Measurements from ENCODE around the gene FAM89A.
"Not testable (repeated sequence)": the region's sequence is repeated elsewhere in the genome, so short reads cannot be mapped to it uniquely, and the experiment has no call there.

Gene FAM89A

GRCh38 chr1:231057410-231057809 lies 17.4 kb upstream of the FAM89A start:
- no peak overlapping the region for H3K4me3 ChIP-seq (ENCODE audit: low read depth, low read length)
- TF ChIP-seq, protein P1, sequence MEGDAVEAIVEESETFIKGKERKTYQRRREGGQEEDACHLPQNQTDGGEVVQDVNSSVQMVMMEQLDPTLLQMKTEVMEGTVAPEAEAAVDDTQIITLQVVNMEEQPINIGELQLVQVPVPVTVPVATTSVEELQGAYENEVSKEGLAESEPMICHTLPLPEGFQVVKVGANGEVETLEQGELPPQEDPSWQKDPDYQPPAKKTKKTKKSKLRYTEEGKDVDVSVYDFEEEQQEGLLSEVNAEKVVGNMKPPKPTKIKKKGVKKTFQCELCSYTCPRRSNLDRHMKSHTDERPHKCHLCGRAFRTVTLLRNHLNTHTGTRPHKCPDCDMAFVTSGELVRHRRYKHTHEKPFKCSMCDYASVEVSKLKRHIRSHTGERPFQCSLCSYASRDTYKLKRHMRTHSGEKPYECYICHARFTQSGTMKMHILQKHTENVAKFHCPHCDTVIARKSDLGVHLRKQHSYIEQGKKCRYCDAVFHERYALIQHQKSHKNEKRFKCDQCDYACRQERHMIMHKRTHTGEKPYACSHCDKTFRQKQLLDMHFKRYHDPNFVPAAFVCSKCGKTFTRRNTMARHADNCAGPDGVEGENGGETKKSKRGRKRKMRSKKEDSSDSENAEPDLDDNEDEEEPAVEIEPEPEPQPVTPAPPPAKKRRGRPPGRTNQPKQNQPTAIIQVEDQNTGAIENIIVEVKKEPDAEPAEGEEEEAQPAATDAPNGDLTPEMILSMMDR (IDR thresholded peaks at IDR 0.05; ENCODE audit: low read depth, low read length) = no peak

DNA sequence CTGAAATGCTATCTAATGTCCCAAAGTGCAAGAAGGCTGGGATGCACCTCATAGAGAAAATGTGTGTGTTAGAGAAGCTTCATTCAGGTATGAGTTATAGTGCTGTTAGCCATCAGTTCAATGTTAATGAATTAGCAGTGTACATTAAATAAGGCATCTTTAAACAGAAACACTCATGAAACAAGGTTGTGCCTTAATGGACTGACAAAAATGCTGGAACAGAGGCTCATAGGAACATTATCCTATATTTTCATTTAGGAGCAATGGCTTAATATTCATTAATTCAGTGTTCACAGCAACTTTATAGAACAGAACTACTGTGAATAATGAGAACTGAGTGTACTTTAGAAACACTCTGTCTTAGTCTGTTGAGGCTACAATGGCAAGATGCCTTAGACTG lies 15.2 kb upstream of the FAM89A start:
- no peak overlapping the region for H3K4me3 ChIP-seq (ENCODE audit: low read depth, low read length)
- TF ChIP-seq, protein P1 (IDR thresholded peaks at IDR 0.05; ENCODE audit: low read depth, low read length) = no peak

- TF ChIP-seq, protein P1 (IDR thresholded peaks at IDR 0.05; ENCODE audit: low read depth, low read length) = no peak
These were observed 13.6 kb upstream of the FAM89A start for GRCh38 chr1:231053493-231054162.

GRCh38 chr1:231052777-231053176 lies 12.7 kb upstream of the FAM89A start:
- TF ChIP-seq, protein P1 (IDR thresholded peaks at IDR 0.05; ENCODE audit: low read depth, low read length) = no peak
- H3K4me3 ChIP-seq (ENCODE audit: low read depth, low read length) = no peak overlapping the region

More at GRCh38 chr1:231053493-231054162, 13.6 kb upstream of the FAM89A start:
- H3K4me3 ChIP-seq (ENCODE audit: low read depth, low read length) = peak overlapping the region; percentile 20

- H3K4me3 ChIP-seq (ENCODE audit: low read depth, low read length) = not testable (repeated sequence)
These were observed 10.9 kb upstream of the FAM89A start for GRCh38 chr1:231050932-231051331.

DNA sequence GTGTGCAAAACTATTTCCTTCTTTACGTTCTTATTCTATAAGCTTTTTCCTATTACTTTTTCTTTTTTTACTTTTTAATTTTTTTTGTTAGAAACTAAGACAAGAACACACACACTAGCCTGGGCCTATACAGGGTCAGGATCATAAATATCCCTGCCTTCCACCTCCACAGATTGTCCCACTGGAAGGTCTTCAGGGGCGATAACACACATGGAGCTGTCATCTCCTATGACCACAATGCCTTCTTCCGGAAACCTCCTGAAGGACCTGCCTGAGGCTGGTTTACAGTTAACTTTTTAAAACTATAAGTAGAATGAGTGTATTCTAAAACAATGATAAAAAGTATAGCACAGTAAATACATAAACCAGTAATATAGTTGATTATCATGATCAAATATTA lies 10.3 kb upstream of the FAM89A start:
- TF ChIP-seq, protein P1 (IDR thresholded peaks at IDR 0.05; ENCODE audit: low read depth, low read length) = no peak
- H3K4me3 ChIP-seq (ENCODE audit: low read depth, low read length) = no peak overlapping the region

DNA sequence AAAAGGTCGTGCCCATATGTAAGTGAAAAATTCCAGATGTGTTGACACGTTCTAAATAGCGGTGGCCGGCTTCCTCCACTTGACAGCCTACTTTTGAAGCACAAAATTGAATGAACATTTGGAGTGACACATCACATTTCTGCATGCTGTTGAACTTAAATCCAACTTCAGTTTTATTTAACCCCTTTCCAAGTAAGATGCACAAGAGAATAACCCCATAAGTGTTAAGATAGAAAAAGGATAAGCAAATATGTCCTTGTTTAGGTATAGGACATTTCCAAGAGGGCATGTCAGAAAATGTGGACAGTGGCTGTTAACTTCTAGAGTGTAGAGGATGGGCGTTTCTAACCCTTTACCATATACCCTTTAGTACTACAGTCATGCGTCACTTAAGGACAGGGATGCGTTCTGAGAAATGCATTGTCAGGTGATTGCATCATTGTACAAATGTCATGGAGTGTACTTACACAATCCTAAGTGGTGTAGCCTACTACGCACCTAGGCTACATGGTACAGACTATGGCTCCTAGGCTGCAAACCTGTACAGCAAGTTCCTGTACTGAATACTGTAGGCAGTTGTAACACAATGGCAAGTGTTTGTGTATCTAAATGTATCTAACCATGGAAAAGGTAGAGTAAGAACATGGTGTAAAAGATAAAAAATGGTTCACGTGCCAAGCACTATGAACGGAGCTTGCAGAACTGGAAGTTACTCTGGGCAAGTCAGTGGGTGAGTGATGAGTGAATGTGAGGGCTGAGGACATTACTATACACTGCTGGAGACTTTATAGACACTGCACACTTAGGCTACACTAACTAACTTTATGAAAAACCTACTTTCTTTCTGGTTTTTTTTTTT lies 9.3 kb upstream of the FAM89A start:
- H3K4me3 ChIP-seq (ENCODE audit: low read depth, low read length) = no peak overlapping the region
- TF ChIP-seq, protein P1 (IDR thresholded peaks at IDR 0.05; ENCODE audit: low read depth, low read length) = no peak

DNA sequence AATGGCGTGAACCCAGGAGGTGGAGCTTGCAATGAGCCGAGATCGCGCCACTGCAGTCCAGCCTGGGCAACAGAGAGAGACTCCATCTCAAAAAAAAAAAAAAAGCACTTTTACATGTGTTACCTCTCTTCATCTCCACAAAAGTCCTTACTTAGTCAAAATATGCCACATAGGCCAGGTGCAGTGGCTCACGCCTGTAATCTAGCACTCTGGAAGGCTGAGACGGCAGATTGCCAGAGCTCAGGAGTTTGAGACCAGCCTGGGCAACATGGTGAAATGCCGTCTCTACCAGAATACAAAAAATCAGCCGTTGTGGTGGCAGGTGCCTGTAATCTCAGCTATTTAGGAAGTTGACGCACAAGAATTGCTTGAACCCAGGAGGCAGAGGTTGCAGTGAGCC lies 8.4 kb upstream of the FAM89A start:
- not testable (repeated sequence) for H3K4me3 ChIP-seq (ENCODE audit: low read depth, low read length)

- H3K4me3 ChIP-seq (ENCODE audit: low read depth, low read length) = not testable (repeated sequence)
These were observed 7.5 kb upstream of the FAM89A start for GRCh38 chr1:231047529-231047928.
